A172 (cell line): ENCODE data around the gene TEX26. TPM values are rescaled to one million over a fixed set of nuclear protein-coding genes. Genes with fewer than 3 reads are reported as not detected.
A peak's percentile ranks its signal among the peaks of the same experiment; 100 is the strongest.

Experiments used
- DNase-seq: peaks from one replicate; pipeline ENCODE4 v3.0.0-alpha.2; 2015; ENCODE audit warnings: low spot score
- total RNA-seq: library from RNA; depleted of rRNA; stranded (reverse); fragments of >200 nt; shearing (Covaris generic); gene quantifications from 2 replicates; pipeline ENCODE4 v1.2.3, GENCODE V29; 2014

The TEX26 gene
- total RNA-seq, 1 experiment from 2014 or later = not detected

DNA sequence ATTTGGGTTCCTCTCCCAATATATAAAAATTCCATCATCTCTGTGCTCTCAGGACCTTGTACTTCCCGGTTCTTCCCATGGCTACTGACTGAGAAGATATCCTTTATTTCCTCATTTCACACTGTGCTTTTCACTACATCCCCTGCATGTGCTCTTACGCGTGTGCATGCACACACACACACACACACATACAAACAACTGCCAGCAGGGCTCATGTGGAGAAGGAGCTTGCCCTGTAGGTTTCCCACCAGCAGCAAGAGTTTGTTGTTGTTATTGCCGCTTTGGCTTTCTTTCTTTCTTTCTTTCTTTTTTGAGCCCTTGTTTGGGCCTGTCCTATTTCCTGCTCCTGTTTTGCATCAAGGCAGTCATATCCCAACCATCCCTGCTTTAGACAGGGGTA is 43.6 kb downstream of the TEX26 start:
- no peak for DNase-seq

DNA sequence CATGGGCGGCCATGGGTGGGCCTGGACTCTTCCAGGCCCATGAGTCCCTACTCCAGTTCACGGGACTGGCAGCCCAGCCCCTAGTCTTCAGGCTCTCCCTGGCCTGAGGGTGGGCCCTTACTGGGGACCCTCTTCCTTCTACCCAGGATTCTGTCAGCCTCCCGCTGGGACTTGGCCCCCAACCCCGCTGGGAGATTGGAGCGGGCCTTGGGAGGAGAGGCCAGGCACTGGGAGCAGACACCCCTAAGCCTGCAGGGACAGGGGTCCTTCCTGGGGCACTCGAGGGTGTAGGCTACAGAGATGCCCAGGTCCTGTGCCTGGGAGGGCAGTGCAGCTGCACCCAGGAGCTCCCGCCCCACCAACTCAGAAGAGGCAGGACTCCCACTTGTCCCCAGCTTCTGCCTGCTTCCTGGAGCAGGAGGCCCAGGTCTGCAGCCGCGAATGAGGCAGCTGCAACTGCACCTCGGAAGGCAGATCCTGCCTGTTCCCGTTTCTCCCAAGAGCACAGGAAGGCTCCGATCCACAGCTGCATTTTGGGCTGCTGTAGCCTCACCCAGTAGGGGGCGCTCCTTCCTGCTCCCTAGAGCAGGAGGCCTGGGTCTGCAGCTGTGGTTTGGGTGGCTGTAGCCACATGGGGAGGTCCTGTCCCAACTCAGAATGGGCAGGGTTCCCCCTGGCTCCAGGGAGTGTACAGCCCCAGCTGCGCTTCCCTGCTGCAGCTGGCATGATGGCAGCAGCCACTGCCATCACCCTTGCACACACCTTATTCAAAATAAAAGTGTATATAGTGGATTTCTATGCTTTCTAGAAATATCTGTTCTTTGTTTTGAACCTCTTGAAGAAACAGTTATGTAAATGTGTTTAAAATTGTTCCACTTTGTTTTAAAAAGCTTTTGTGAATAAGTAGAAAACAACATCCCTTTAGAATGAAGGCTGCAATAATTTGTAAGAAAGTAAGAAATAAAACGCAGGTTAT is 46.8 kb downstream of the TEX26 start:
- no peak for DNase-seq

DNA sequence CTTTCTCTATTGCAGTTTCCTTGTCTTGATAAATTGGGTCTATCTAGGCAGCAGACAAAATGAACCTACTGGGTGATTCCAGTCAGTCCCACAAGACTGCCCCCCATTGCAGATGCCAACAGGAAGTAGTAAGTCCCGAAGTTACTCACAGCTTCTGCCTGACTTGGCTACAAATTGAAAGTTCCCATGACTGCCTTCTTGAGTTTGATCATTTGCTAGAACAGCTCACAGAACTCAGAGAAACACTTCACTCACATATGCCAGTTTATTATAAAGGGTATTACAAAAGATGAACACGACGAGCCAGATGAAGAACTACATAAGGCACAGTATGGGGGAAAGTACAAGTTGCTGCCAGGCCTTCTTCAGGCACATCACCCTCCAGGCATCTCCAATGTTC is 50.0 kb downstream of the TEX26 start:
- DNase-seq = no peak

DNA sequence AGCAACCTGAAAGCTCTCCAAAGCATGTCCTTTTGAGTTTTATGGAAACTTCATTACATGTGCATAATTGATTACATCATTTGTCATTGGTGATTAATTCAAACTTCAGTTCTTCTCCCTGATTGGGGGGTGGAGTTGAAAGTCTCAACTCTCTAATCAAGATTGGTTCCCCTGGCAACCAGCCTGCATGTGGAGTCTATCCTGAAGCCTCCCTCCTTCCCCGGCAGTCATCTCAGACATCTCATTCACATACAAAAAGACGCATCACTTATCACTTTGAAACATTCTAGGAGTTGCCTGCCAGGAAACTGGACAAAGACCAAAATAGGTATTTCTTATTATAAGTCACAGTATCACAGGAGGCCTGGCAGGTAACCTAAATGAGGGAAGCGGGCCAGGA is 50.5 kb downstream of the TEX26 start:
- DNase-seq = no peak

DNA sequence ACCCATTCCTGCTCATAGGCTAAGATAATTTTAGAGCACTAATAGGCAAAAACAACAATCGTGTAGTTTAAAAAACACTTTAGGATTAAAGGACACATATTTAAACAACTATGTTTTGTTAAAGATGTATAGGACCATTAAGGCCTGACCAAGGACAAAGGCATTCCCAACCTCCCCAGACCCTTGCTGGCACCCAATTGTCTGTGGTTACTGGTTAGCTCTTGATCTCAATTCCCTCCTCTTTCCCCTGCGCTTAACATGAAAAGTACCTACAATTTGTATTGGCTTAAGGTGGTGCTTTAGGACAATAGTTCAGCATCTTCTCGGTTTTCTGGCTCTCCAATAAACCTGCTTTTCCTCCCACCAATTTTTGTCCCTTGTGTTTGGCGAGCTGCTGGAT is 51.0 kb downstream of the TEX26 start:
- no peak for DNase-seq

DNA sequence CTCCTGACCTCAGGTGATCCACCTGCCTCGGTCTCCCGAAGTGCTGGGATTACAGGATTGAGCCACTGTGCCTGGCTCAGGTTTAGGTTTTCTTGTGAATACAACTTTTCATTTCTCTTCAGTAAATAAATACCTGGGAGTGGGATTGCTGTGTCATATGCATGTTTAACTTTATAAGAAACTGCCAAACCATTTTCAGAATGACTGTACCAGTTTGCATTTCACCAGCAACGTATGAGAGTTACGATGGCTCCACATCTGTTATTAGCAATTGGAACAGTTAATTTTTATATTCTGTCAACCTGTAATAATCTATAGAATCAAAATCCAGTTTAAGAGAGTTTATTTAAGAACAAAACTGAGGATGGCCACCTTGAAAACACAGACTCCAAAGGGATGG is 52.2 kb downstream of the TEX26 start:
- DNase-seq = no peak

DNA sequence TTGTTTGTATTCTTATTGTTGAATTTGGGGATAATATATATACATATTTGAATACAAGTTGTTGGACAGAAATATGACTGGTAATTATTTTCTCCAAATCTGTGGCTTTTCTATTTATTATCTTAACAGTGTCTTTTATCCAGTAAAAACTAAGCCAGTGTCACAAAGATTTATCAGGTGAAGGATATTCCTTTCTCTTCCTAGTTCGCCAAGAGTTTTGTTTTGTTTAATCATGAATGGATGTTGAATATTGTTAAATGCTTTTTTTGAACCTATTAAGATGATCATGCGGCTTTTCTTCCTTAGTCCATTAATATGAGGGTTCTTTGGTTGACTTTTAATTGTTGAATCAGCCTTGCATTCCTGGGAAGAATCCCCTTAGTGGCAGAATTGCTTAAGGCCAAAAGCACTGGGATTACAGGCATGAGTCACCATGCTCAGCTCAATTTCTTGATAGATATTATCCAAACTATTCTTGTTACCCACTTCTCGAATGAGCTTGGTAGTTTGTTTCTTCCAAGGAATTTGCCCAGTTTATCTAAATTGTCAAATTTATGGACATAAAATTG is 53.3 kb downstream of the TEX26 start:
- peak; percentile 35 for DNase-seq

DNA sequence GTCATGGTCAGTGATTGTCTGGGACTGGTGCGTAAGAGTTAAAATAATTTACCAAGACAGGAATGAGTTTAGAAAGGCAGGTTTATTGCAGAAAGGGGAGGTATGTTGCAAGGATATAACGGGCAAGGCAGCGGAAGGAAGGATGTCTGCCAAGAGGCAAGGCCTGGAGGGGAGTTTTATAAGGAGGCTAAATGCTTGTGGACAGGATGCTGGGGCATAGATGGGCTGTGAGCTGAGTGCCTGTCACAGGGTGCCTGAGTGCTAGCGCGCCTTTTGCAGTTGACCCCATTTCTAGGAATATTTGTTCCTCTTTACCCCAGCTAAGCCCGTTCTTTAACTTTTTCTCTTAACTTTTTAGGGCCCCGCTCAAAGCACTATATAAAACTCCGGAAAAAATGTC is 58.7 kb downstream of the TEX26 start:
- no peak for DNase-seq

DNA sequence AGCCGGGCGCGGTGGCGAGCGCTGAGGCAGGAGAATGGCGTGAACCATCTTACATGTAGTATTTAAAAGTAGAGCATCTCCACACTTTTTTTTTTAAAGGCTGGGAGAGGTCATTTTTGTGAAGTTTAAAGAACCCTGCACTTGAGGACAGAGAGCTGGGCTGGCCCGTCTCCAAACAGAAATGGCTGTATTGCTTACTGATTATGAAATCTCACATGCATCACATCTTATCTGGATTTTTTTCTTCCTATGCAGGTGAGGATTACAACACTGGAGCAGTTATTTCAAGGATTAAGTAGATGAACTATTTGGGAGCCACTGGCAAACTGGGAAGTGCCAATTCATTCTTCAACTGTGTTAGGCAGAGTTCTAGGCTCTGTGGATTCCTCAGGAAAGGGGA is 59.5 kb downstream of the TEX26 start:
- DNase-seq = no peak

DNA sequence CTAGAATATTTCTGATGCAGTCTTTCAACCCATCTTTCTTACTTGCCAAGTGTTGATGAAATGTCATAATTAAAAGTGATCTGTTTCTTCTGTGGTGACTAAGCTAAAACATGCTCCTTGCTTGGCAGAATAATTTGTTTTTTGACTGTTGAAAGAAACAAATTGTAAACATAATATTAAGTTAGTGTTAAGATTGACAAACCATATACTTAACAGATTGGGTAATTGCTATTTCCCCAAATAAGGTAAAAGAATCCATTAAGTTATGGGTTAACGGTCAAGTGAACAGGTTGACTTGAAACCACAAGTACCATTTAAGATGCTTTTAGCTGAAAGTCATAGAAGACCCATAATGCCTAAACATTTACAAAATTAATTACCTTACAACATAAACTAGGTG is 62.9 kb downstream of the TEX26 start:
- DNase-seq = no peak

DNA sequence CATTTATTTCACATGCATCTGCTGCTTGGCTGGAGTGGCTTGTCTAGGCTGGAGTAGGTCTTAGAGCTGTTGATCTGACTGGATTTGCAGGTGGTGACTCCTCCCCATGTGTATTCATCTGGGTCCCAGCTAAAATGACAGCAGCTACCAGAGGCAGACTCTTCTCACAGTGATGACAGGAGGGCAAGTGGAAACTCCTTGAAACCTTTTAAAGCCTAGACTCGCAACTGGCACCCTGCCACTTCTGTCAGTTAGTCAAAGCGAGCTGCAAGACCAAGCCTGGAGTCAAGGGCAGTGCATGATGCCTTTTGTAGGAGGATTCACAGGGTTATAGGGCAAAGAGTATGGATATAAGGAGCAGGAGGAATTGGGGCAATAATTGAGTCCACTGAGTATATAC is 65.2 kb downstream of the TEX26 start:
- DNase-seq = no peak

DNA sequence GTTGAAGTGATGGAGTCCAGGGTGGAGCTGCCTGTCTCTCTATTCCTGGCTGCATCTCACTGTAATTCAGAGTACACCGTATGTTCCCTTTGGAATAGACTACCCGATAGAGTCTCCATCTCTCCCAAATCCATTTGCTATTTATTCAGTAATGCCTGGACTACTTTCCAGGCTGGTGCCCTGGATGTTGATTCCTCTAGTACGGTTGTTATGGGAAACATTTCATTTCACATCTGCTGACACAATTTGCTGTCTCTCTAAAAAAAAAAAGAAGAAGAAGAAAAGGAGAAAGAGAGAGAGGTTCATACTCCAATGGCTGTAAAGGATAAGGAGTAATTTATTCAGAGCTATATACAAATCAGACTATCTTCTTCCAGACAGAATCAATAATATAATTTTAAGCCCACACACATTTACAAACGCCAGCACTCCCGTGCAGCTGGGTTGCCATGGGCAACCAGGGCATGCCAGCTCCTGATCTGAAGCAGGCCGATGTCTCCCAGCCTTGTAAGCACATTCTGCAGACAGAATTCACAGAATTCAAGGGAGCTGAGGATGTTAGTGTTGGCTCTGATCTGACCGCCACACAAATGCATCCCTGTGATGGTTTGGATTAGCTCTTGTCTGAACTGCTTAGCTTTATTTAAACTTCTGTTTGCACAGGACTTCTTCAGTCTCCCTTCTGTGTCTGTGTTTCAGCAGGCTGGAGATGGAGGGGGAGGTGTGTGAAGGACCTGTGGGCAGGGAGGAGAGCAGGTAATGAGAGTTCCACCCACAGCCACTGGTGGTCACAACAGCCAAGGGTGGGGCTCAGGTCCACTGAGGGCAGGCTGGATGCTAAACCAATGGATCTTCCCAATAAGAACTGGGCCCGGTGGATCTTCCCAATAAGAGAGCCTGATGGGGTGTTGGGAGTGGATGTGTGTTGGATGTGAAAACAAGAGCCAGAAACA is 66.0 kb downstream of the TEX26 start:
- no peak for DNase-seq

DNA sequence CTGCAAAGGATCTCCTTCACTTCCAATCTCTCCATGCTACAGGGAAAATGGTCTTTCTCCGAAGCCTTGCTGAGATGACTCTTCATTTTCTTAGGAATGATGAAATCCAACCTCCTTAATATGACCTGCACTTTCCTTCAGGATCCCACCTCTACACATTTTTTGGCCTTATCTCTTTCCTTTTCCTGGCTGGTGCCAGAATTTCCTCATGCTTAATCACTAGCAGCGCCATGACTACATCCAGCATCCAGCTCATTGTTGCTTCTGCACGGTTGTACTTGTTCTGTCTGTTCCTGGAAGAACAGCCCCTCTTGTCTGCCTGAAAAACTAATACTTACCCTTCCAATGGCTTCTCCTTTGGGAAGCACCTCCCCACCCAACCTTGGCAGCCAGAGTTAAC is 68.4 kb downstream of the TEX26 start:
- DNase-seq = no peak

DNA sequence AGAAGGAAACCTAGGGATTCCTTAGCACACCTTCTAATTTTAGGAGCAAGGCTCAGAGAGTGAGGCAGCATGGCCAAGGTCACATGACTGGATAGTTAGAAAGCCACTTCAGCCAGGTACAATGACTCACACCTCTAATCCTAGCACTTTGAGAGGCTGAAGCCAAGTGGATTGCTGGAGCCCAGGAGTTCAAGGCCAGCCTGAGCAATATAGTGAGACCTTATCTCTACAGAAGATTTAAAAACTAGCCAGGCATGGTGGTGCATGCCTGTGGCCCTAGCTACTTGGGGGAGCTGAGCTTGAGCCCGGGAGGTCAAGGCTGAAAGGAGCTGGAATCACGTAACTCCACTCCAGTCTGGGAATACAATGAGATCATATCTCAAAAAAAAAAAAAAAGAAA is 69.2 kb downstream of the TEX26 start:
- no peak for DNase-seq

DNA sequence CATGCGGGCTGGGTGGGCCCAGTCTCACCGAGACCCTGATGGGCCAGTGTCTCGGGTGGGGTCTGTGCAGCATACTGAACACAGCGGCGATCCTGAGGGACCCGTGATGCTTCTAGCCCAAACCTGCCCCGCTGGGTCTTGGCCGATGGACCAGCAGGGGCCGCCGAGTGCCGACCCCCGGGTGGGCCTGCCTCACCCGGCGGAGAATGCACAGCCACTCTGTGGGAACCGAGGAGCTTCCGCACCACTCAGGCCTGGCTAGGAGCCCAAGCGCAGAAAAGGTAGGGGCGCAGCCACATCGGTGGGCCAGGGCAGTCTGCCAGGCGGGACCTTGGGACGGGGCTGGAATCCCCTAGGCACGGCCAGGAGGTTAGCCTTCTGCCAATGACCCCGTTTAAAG is 72.6 kb downstream of the TEX26 start:
- DNase-seq = no peak

DNA sequence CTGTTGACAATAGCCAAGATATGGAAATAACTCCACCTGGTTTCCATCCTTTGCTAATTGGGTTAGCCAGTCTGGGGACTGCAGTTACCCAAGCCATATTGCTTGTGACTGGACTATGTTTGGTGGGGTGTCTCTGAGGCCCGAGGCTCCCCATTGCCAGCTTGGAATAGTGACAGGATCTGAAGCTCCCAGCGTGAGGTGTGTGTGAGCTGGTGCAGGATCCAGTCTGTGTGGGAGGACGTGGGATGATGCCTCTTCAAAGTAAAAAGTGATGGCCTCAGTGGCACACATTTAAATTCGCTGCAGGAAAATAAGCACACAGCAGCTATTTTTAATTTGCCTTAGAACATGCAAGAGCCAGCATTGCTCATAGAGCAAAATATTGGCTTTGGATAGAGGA is 75.0 kb downstream of the TEX26 start:
- no peak for DNase-seq

DNA sequence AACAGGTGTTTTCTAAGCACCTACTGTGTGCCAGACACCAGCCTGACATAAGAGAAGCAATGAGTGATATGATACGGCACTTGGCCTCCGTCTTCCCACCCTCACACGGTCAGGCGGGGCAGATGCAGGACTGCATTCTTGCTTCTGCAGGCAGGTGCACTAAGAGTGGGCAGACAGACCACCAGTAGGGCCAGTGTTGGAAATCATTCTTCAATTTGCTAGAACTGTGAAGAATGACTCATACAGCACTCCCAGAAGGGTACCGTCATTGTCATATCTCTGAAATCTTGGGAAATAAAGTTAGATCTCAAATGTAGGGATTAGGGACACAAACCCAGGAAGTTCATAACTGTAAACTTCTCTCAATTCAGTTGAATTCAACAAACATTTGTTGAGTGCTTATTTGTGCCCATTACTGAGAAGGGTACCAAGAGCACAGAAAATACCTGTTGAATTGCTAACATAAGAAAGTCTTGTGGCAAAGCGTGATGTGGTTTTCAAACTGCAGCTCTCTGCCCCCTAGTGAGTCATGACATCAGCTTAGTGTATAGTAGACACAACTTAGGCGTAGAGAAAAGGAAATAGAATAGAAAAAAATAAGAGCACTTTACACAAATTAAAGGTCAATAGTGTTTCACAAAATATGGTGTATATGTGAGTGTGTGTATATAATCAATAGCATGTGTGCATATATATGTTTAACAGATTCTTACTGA is 76.1 kb downstream of the TEX26 start:
- DNase-seq = peak; percentile 24

DNA sequence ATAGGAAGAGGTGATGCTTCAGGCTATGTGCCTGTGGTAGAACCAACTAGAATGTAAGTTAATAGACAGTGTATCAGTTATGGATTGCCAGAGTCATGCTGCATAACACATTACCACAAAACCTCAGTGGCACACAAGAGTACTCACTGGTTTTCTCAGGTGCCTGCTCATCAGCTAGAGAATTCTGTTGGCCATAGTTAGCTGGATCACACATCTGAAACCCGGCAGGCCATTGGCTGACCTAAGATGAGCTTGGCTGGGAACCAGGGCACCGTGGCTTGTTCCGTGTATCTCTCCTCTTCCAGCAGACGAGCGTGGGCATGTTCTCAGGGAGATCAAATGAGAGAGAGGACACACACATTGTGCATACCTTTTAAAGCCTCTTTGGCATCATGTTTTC is 76.7 kb downstream of the TEX26 start:
- no peak for DNase-seq

DNA sequence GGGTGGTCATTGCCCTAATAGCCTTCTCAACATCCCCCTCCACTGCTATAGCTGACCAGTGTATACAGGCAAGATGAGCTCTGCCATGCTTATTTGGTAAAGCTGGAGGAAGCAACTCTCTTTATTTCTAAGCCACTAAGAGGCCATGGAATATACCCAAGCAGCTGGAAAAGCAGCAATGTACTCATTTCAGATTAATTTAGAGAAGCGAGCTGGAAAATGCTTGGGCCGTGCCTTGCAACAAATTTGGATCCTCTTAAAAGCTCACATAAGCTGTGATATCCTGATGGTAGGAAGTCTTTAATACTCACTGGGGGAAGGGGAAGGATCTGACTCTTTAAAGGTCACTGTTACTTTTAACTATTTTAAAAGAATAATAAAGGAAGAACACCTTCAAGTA is 77.8 kb downstream of the TEX26 start:
- no peak for DNase-seq

DNA sequence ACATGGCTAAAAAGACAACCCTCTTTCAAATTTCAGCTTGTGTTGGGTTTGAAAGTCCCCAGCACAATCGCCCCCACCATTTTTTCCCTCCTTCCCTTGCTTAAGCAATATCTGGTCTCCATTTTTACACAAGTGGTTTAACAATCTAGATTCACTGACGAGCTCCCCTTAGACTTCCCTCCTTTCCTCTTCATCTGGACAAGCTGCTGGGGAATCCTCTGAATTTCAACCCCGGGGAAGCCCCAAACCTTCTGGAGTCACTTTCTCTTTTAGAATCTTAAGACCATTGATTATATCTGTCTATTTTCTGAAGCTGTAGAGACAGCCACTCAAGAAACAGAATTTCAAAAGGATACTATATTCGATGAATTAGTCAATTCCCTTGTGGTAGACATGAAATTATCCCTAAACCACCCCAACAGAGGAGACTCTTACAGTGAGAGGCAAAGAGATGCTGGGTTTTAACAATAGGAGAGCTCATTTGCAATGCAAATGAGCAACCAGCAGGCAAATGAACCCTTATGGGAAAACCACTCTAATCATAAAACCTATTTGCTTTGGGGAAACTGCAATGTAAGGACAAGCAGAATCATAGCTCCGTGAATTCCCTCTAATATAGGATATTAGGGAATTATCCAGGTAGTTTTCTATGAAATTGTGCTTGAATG is 78.9 kb downstream of the TEX26 start:
- DNase-seq = no peak
